ENCODE data around the gene MIX23. TPM values are rescaled to one million over a fixed set of nuclear protein-coding genes. Genes with fewer than 3 reads are reported as not detected.

The MIX23 gene
- total RNA-seq, 2 donors from 2014 or later = 13.7 to 17.1 TPM

DNA sequence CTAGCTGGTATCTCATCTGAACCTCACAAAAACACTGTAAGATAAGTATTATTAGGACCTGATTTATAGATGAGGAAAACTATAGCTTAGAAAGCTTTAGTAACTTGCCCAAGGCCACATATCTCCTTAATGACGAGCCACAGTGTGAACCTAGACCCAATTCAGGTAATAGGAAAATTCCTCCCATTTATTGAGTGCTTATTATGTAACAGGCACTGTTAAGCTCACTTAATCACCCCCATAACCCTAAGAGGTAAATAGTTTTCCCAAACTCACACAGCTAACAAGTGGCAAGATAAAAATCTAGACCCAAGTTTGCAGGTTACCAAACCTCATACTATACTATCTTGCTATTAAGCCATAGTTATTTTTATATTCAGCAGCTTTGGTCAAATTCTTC is 24.9 kb upstream of the MIX23 start:
- H3K36me3 Mint-ChIP-seq (ENCODE audit: low read depth) = peaks cover 12% of the 10 kb centered on the region
- H3K9me3 ChIP-seq (ENCODE audit: control insufficient read depth, low read length, poor library complexity, severe bottlenecking) = no peaks in the 10 kb centered on the region

GRCh38 chr3:122406198-122406597 is 23.2 kb upstream of the MIX23 start:
- DNase-seq = no peak
- peaks cover 8% of the 10 kb centered on the region for H3K4me1 Mint-ChIP-seq
- H3K36me3 Mint-ChIP-seq (ENCODE audit: low read depth) = peaks cover 9% of the 10 kb centered on the region
- no peak overlapping the region for H3K4me3 Mint-ChIP-seq
- H3K27ac Mint-ChIP-seq = peak overlapping the region; percentile 89
- H3K27me3 Mint-ChIP-seq = no peaks in the 10 kb centered on the region
- no peak for ATAC-seq
- no peaks in the 10 kb centered on the region for H3K9me3 ChIP-seq (ENCODE audit: control insufficient read depth, low read length, poor library complexity, severe bottlenecking)

More for the DNA sequence above, 24.9 kb upstream of the MIX23 start:
- H3K4me3 Mint-ChIP-seq = no peak overlapping the region
- H3K4me1 Mint-ChIP-seq = peaks cover 18% of the 10 kb centered on the region
- H3K27ac Mint-ChIP-seq = peak overlapping the region; percentile 54
- ATAC-seq (no peak), DNase-seq (no peak)
- H3K27me3 Mint-ChIP-seq = no peaks in the 10 kb centered on the region

DNA sequence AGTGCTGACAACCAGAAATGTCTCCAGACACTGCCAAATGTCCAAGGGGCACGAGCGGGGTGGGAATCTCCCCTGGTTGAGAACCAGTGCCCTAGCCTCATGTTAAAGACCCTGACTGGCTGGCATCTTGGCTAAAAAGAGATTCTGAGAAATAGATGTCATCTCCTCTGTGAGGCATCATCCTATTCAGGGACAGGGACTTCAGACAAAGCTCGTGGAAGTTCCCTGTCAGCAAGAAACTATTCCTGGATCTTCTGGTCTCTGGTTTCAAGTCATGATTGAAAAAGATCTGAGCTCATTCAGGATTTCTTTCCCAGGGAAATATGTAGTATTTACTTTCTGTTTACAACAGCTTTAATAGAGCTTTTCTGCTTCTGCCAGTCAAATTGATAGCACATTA is 22.0 kb upstream of the MIX23 start:
- Mint-ChIP-seq H3K27me3 (no peaks in the 10 kb centered on the region), H3K4me3 (no peak overlapping the region), H3K4me1 (peaks cover 8% of the 10 kb centered on the region), H3K27ac (no peak overlapping the region), H3K36me3 (ENCODE audit: low read depth) (peaks cover 9% of the 10 kb centered on the region)
- DNase-seq (no peak), ATAC-seq (no peak)
- no peaks in the 10 kb centered on the region for H3K9me3 ChIP-seq (ENCODE audit: control insufficient read depth, low read length, poor library complexity, severe bottlenecking)

GRCh38 chr3:122403489-122403888 is 20.5 kb upstream of the MIX23 start:
- Mint-ChIP-seq H3K4me1 (peaks cover 3% of the 10 kb centered on the region), H3K4me3 (no peak overlapping the region), H3K27me3 (no peaks in the 10 kb centered on the region), H3K27ac (peak overlapping the region; percentile 66), H3K36me3 (ENCODE audit: low read depth) (peaks cover 5% of the 10 kb centered on the region)
- DNase-seq = no peak
- H3K9me3 ChIP-seq (ENCODE audit: control insufficient read depth, low read length, poor library complexity, severe bottlenecking) = no peaks in the 10 kb centered on the region
- no peak for ATAC-seq

DNA sequence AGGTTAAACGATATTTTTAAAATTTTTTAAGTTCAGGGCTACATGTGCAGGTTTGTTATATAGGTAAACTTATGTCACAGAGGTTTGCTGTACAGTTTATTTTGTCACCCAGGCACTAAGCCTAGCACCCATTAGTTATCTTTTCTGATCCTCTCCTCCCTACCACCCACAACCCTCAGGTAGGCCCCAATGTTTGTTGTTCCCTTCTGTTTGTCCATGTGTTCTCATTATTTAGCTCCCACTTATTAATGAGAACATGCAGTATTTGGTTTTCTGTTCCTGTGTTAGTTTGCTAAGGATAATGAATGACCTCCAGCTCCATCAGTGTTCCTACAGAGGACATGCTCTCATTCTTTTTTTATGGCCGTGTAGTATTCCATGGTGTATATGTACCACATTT is 15.9 kb upstream of the MIX23 start:
- Mint-ChIP-seq H3K27ac (no peak overlapping the region), H3K27me3 (no peaks in the 10 kb centered on the region), H3K4me1 (peaks cover 6% of the 10 kb centered on the region), H3K4me3 (no peak overlapping the region), H3K36me3 (ENCODE audit: low read depth) (peaks cover 5% of the 10 kb centered on the region)
- DNase-seq (no peak), ATAC-seq (no peak)
- H3K9me3 ChIP-seq (ENCODE audit: control insufficient read depth, low read length, poor library complexity, severe bottlenecking) = no peaks in the 10 kb centered on the region

DNA sequence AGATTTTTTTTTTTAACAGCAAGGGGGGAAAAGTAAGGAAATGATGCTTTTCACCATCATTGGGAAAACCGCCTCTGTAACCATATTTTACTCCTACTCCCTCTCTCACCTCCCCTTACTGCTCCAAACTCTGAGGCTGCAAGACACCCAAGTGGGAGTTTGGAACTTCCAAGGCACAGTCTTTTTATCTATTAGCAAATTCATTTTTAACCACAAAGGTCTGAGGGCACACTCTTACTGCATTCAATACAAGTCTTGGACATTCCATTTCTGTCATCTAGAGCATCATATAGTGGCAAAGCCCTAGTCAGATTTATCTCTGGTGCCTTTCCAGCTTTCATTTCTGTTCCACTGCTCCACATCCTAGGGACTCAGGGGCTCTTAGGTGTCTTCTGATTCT is 14.2 kb upstream of the MIX23 start:
- ATAC-seq (no peak), DNase-seq (no peak)
- no peaks in the 10 kb centered on the region for H3K9me3 ChIP-seq (ENCODE audit: control insufficient read depth, low read length, poor library complexity, severe bottlenecking)
- no peak overlapping the region for H3K4me3 Mint-ChIP-seq
- no peaks in the 10 kb centered on the region for H3K27me3 Mint-ChIP-seq
- H3K36me3 Mint-ChIP-seq (ENCODE audit: low read depth) = no peaks in the 10 kb centered on the region
- no peak overlapping the region for H3K27ac Mint-ChIP-seq
- peaks cover 6% of the 10 kb centered on the region for H3K4me1 Mint-ChIP-seq

- H3K27ac Mint-ChIP-seq = no peak overlapping the region
- ATAC-seq = no peak
- no peak overlapping the region for H3K4me3 Mint-ChIP-seq
- no peaks in the 10 kb centered on the region for H3K9me3 ChIP-seq (ENCODE audit: control insufficient read depth, low read length, poor library complexity, severe bottlenecking)
- no peaks in the 10 kb centered on the region for H3K36me3 Mint-ChIP-seq (ENCODE audit: low read depth)
- peaks cover 6% of the 10 kb centered on the region for H3K4me1 Mint-ChIP-seq
- no peak for DNase-seq
- no peaks in the 10 kb centered on the region for H3K27me3 Mint-ChIP-seq
These were observed 13.5 kb upstream of the MIX23 start for GRCh38 chr3:122396511-122396910.

GRCh38 chr3:122395582-122395981 is 12.6 kb upstream of the MIX23 start:
- peaks cover 6% of the 10 kb centered on the region for H3K4me1 Mint-ChIP-seq
- no peaks in the 10 kb centered on the region for H3K36me3 Mint-ChIP-seq (ENCODE audit: low read depth)
- no peaks in the 10 kb centered on the region for H3K9me3 ChIP-seq (ENCODE audit: control insufficient read depth, low read length, poor library complexity, severe bottlenecking)
- H3K4me3 Mint-ChIP-seq = no peak overlapping the region
- no peak overlapping the region for H3K27ac Mint-ChIP-seq
- no peaks in the 10 kb centered on the region for H3K27me3 Mint-ChIP-seq
- DNase-seq (no peak), ATAC-seq (no peak)

GRCh38 chr3:122394173-122394572 is 11.1 kb upstream of the MIX23 start:
- ATAC-seq = no peak
- no peak overlapping the region for H3K4me3 Mint-ChIP-seq
- no peak overlapping the region for H3K27ac Mint-ChIP-seq
- H3K9me3 ChIP-seq (ENCODE audit: control insufficient read depth, low read length, poor library complexity, severe bottlenecking) = no peaks in the 10 kb centered on the region
- no peaks in the 10 kb centered on the region for H3K36me3 Mint-ChIP-seq (ENCODE audit: low read depth)
- H3K4me1 Mint-ChIP-seq = peaks cover 6% of the 10 kb centered on the region
- no peaks in the 10 kb centered on the region for H3K27me3 Mint-ChIP-seq
- DNase-seq = no peak

- H3K27me3 Mint-ChIP-seq = no peaks in the 10 kb centered on the region
- no peak for DNase-seq
- peaks cover 12% of the 10 kb centered on the region for H3K4me1 Mint-ChIP-seq
- no peaks in the 10 kb centered on the region for H3K9me3 ChIP-seq (ENCODE audit: control insufficient read depth, low read length, poor library complexity, severe bottlenecking)
- ATAC-seq = peak; percentile 70
- H3K4me3 Mint-ChIP-seq = no peak overlapping the region
- no peak overlapping the region for H3K27ac Mint-ChIP-seq
- peaks cover 3% of the 10 kb centered on the region for H3K36me3 Mint-ChIP-seq (ENCODE audit: low read depth)
These were observed 10.1 kb upstream of the MIX23 start for GRCh38 chr3:122392868-122393844.

DNA sequence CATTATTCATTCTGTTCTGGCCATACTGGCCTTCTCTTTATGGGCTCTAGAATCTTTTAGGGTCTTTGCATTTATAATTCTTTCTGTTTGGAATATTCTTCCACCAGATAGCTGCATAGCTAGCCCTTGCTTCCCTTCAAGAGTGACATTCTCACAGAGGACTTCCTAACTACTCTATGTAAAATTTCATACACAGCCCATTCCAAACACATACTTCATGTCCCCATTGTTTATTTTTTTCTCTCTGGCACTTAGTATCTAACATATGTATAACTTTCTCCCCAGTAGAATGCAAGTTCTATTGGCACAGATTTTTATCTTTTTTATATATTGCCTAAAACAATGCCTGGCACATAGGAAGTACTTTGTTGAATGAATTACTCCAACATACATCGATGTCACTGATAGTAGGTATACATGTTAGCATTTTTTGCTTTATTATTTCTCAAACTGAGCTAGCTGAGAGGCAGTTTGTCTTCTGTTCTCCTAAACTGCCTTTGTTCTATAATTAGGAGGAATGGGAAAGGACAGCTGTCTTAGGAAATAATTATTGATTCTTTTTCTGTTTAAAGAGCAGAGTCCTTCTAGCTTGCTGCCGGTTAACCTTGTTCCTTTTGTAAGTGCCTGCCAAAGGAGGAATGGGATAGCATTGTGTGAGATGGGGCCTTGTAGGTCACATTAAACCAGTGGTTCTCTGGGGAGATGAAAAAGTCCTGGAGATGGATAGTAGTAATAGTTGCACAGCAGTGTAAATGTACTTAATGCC is 8.8 kb upstream of the MIX23 start:
- DNase-seq (no peak), ATAC-seq (no peak)
- Mint-ChIP-seq H3K4me1 (peaks cover 15% of the 10 kb centered on the region), H3K27me3 (no peaks in the 10 kb centered on the region), H3K27ac (no peak overlapping the region), H3K36me3 (ENCODE audit: low read depth) (peaks cover 11% of the 10 kb centered on the region), H3K4me3 (no peak overlapping the region)
- H3K9me3 ChIP-seq (ENCODE audit: control insufficient read depth, low read length, poor library complexity, severe bottlenecking) = no peaks in the 10 kb centered on the region

DNA sequence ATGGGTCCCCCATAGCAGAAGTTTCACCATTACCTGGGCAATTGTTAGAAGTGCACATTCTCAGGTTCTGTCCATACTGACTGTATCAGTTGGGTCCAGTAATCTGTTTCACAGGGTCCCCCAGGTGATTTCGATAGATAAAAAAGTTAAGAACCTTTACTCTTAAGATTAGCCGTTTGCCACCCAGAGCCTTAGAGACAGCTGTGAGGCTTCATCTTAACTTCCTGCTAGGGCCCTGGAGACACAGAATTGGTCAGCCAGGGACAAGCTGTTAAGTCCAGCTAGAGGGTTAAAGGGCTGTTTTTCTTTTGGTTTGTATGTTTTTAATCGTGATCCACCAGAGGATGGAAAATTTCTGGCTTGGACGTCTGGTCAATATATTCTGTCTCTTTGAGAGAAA is 7.6 kb upstream of the MIX23 start:
- H3K9me3 ChIP-seq (ENCODE audit: control insufficient read depth, low read length, poor library complexity, severe bottlenecking) = no peaks in the 10 kb centered on the region
- ATAC-seq = no peak
- no peaks in the 10 kb centered on the region for H3K27me3 Mint-ChIP-seq
- peaks cover 11% of the 10 kb centered on the region for H3K36me3 Mint-ChIP-seq (ENCODE audit: low read depth)
- H3K27ac Mint-ChIP-seq = no peak overlapping the region
- no peak for DNase-seq
- H3K4me3 Mint-ChIP-seq = no peak overlapping the region
- H3K4me1 Mint-ChIP-seq = peaks cover 23% of the 10 kb centered on the region

DNA sequence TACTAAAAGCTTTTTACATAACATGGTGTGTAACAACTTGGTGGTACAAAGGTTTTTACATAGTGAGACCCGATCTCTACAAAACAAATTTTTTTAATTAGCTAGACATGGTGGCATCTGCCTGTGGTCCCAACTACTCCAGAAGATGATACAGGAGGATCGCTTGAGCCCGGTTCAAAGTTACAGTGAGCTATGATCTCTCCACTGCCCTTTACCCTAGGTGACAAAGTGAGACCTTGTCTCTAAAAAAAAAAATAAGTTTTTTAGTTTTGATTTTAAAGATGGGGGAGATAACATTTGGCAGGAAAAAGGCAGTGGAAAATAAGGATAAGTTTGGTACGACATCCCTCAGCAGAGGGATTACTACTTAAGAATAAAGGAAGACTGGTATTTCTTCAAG is 6.9 kb upstream of the MIX23 start:
- Mint-ChIP-seq H3K4me1 (peaks cover 24% of the 10 kb centered on the region), H3K27ac (no peak overlapping the region), H3K4me3 (no peak overlapping the region), H3K36me3 (ENCODE audit: low read depth) (peaks cover 11% of the 10 kb centered on the region), H3K27me3 (no peaks in the 10 kb centered on the region)
- ATAC-seq (no peak), DNase-seq (no peak)
- no peaks in the 10 kb centered on the region for H3K9me3 ChIP-seq (ENCODE audit: control insufficient read depth, low read length, poor library complexity, severe bottlenecking)
